22Rv1 (cell line): ENCODE measurements around the gene LTA4H.

ENCODE experiments used
- H3K27ac ChIP-seq: fragments of 450-650 bp; 2 replicates; pipeline ENCODE4 v1.5.1; 2017
- CTCF ChIP-seq: fragments of 450-650 bp; IDR thresholded peaks from 2 replicates; pipeline ENCODE4 v1.5.1; 2017; ENCODE audit warnings: mild to moderate bottlenecking
- ZFX ChIP-seq: fragments of 450-650 bp; IDR thresholded peaks from 2 replicates; pipeline ENCODE4 v1.6.1; 2017; ENCODE audit warnings: antibody characterized with exemption, borderline replicate concordance

LTA4H gene

GRCh38 chr12:95966287-95966870 is 69.0 kb downstream of the LTA4H start:
- H3K27ac ChIP-seq: peak overlapping the region; percentile 62
- TF ChIP-seq CTCF (no peak), ZFX (no peak)

GRCh38 chr12:95963096-95963495 is 72.3 kb downstream of the LTA4H start:
- no peak overlapping the region for H3K27ac ChIP-seq
- TF ChIP-seq CTCF (peak; percentile 57), ZFX (no peak)

GRCh38 chr12:95962222-95962621 is 73.2 kb downstream of the LTA4H start:
- TF ChIP-seq CTCF (no peak), ZFX (no peak)
- H3K27ac ChIP-seq: no peak overlapping the region

DNA sequence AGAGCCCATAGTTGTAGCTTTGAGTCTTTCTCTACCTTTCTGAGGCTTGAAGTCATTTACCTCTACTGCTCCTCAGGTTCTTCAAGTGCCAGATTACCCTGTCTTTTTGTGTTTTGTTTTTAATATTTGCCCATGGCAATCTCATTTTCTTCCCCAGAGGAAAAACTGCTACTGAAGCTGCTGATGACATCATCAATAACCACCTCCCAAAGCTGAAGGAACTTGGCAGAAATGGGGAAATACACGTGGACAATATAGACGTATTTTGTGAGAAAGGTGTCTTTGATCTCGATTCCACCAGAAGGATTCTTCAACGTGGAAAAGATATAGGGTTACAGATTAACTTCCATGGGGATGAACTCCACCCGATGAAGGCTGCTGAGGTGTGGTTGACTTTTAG is 75.1 kb downstream of the LTA4H start:
- TF ChIP-seq ZFX: no peak
- TF ChIP-seq CTCF: no peak

GRCh38 chr12:95959107-95959506 is 76.3 kb downstream of the LTA4H start:
- TF ChIP-seq ZFX (no peak), CTCF (peak; percentile 35)
- no peak overlapping the region for H3K27ac ChIP-seq

More for the DNA sequence above, 75.1 kb downstream of the LTA4H start:
- no peak overlapping the region for H3K27ac ChIP-seq

DNA sequence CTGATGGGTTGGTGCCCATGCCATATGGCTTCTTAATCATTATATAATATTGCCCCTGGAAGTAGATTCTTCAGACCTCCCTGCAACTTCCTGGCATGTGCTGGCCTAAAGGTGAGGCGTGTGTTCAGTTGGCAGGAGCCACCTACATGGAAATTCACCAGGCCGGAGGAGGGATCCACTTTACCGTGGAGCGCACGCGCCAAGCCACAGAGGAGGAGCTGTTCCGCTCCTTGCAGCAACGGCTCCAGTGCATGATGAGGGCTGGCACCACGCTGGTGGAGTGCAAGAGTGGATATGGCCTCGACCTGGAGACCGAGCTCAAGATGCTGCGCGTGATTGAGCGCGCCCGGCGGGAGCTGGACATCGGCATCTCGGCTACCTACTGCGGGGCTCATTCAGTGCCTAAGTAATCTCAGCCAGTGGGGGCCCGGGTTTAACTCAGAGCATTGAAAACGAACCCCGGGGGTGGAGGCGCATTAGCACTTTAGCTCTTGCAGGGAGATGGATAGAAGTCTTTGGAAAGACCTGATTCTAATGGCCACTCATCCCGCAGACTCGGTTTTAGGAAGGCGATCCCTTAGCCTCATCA is 78.7 kb downstream of the LTA4H start:
- TF ChIP-seq CTCF (no peak), ZFX (no peak)
- H3K27ac ChIP-seq: no peak overlapping the region

DNA sequence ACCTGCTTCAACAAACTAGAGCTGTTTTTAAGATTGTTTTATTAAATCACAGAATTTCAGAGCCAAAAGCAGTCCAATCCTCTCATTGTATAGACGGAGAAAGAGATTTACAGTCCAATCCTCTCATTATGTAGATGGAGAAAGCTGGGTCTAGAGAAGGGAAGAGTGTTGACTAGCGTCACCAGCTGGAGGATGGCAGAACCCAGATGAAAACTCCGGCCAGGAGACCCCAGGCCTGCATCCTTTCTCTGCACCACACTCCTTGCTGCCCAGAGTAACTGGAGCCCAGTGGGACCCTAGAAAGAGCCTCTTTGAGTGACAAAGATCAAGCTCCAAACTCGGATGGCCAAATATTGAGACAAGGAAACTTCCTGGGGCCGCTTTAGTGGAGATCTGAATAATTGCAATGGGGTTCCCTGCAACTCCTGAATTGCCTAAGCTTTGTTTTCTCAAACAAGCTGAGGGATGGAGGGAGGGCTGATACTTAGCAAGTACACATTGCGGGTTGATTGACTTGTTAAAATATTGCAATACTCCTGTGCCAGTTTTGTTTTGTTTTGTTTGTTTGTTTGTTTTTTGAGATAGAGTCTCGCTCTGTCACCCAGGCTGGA is 79.7 kb downstream of the LTA4H start:
- no peak for TF ChIP-seq ZFX
- TF ChIP-seq CTCF: no peak
- H3K27ac ChIP-seq: no peak overlapping the region
